Erythroblast (primary cell): ENCODE results near the gene SS18L1.

Experiments
- GATA1 ChIP-seq: IDR thresholded peaks from 2 replicates; pipeline ENCODE4 v1.6.1; 2011; ENCODE audit warnings: low read depth, mild to moderate bottlenecking, control low read depth, low read length, moderate library complexity
- POLR2A ChIP-seq: IDR thresholded peaks from 2 replicates; pipeline ENCODE4 v1.6.1; 2011; ENCODE audit warnings: mild to moderate bottlenecking, low read length

GRCh38 chr20:62105592-62105991 is 38.0 kb upstream of the SS18L1 start:
- no peak for TF ChIP-seq POLR2A
- TF ChIP-seq GATA1: no peak
